Left lobe of liver (tissue), 2 donors: ENCODE data around the gene ATP9B. TPM values are rescaled to one million over a fixed set of nuclear protein-coding genes. Genes with fewer than 3 reads are reported as not detected.

Source experiments
- ATAC-seq: fragments of 200-7000 bp; cut with Tn5 transposase; one replicate; pipeline ENCODE4 v1.9.1; 2020; ENCODE audit warnings: mild to moderate bottlenecking, moderate library complexity
- DNase-seq: peaks from one replicate; pipeline ENCODE4 v3.0.0-alpha.2; 2020; ENCODE audit warnings: low spot score
- total RNA-seq: library from RNA; stranded (reverse); gene quantifications from one replicate; pipeline ENCODE4 v1.2.1, GENCODE V29; 2021
- donor health status: DM: no; HTN: no; CAD: no; lungs with moderate emphysema.
- donor health status: DM: no; HTN: yes; CAD: no.

Gene ATP9B
- total RNA-seq, 1 donor from 2014 or later = 11.1 TPM

DNA sequence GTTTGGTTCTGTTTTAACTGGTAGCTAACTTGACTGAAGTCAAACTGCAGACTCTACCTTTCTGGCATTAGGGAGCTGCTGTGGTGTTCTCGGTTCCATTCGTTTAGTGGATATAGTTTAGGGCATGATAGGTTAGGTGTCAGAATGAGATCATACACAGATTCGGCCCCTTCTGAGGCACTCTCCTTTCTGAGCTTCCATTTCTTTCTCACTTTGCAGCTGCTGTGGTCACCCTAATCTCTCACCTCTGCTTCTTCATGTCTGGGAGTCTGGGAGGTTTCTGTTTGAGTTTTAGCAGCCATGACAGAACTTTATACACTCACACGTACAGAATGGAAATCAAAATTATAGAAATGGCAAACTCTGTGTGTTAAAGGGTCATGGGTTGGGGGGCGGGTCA is 122.8 kb downstream of the ATP9B start:
- ATAC-seq (no peak), DNase-seq (no peak)

DNA sequence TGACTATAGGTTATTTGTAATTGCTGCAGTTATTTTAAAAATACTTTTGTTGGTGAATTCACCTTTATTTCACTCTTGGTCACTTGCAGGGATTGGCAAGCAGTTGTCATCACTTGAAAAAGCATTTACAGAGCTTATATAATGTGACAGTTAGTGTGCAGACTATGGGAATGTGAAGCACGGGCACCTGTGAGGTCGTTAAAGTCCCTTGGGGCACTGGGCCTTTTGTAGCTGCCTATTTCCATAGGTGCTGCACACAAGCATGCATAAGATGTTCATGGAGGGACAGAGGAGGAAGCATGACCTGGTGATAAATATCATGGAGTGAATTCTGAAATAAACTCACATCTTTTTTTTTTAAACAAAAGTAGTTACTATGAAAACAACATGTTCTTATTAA is 124.6 kb downstream of the ATP9B start:
- ATAC-seq (no peak), DNase-seq (no peak)

DNA sequence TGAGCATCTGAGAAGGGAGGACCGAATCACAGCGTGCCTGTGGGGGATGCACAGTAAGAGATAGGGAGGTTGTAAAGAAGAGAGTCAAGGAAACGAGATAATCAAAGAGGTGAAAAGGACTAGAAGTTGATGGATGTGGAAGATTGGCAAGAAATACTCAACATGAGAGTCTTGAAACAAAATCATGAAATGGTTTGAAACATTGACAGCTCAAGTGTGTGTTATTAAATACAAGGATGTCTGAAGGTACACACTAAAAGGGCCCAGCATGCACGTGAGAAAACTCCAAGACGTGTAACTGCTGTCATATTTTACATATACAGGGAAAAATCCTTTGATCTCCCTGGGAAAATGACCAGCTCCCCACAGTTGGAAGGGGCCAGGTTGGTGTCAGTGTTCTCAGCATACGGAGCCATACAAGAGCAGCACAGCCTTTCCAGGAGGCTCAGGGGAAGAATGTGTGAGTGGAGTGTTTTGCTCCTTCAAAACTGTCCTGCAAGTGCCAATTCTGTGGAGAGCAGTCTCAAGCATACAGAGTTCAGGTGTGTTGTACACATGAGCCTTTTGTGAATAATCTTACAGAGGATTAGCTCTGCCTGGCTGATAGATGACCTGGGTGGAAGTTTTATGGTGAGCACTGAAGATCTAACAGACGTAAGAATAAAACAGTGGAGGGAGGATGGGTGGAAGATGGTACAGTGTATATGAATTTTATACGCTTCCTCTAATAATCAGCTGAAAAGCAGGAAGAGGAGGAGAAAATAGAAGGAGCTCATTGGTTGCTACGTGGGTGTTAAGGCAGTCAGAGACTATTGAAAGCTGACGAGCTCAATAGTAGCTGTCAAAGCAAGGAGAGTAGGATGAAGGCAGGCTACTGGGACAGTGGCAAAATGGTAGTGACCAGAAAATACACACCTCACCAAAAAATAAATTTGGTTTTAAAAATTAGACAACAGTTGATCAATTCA is 126.8 kb downstream of the ATP9B start:
- DNase-seq (no peak), ATAC-seq (no peak)

DNA sequence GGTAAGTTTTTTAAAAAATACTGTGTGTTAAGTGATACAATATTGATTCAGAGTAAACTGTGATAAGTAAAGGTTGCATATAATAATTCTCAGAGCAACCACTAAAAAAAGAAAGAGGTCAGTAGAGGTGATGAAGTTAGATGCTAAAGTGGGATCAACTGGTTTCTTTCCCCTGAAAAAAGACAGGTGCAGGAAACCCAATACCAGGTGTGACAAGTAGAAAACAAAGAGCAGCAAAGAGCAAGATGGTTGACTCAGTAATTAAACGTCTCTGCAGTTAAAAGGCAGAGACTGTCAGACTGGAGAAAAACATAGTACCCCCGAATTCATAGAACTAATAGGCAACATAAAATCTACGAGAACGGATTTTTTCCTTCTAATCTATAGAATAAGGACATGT is 128.3 kb downstream of the ATP9B start:
- DNase-seq = no peak
- ATAC-seq = no peak

DNA sequence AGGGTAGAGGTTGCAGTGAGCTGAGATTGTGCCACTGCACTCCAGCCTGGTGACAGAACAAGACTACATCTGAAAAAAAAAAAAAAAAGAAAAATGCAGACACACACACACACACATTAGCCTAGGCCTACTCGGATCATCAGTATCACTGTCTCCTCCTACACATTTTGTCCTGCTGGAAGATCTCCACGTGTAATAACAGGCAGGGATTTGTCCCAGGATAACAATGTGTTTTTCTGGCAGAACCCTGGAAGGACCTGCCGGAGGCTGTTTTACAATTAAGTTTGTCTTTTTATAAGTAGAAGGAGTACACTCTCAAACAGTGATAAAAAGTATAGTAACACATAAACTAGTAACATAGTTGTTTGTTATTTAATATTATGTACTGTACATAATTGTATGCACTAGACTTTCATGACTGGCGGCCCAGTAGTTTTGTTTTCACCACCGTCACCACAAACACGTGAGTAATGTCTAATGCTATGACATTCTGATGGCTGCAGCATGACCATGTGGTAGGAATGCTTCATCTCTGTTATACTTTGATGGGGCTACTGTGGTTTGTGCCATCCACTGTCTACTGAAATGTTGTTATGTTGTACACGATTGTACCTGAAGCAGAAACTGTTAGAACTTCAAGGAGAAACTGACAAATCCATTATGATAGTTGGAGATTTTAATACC is 130.6 kb downstream of the ATP9B start:
- no peak for ATAC-seq
- DNase-seq = no peak

DNA sequence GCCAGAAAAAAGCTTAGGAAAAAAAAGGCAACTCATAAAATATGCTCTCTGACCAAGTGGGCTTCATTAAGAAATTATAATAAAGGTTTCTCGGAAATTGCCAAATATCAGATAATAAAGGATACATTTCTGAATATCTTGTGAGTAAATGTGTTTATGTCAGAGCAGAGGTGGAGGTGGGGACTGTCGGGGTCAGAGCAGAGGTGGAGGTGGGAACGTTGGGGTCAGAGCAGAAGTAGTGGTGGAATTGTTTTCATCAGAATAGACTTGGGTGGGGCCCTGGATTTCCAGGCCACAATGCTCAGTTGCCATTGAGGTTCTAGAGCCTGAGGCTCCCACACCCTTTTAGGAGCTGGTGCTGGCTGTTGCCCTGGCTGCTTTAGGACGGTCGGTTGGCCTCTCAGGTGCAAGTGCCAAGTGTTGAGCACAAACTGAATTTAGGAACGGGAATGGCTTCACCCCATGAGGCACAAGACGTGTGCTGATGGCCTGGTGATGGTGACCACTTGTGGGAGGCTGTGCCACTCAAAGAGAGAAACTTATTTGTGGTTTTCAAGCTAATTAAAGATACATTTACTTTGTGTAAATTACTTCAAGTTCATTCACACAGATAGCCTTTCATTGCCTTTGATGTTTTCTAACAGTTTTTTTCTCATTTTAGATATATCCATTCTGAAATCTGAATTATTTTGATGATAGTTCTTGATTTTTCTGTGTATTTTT is 131.5 kb downstream of the ATP9B start:
- peak; percentile 64 for ATAC-seq
- no peak for DNase-seq

DNA sequence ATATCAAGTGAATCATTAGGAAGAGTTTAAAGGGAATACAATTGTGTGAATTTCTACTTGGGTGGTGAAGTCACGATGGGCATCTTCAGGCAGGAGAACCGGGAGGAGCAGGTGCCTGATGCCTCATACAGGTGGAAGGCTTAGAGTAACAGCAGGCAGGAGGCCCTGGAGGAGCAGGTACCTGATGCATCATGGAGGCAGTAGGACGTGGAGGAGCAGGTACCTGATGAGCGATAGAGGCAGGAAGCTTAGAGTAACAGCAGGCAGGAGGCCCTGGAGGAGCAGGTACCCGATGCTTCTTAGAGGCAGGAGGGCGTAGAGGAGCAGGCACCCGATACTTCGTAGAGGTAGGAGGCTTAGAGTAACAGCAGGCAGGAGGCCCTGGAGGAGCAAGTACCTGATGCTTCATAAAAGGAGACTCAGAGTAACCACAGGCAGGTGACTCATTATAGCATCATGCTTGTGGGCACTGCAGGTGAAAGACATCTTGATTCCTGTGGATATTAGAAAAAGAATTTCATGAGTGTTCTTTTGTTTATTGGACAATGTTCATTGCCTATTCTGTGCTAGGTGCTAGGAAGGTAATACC is 133.9 kb downstream of the ATP9B start:
- no peak for ATAC-seq
- DNase-seq = no peak

DNA sequence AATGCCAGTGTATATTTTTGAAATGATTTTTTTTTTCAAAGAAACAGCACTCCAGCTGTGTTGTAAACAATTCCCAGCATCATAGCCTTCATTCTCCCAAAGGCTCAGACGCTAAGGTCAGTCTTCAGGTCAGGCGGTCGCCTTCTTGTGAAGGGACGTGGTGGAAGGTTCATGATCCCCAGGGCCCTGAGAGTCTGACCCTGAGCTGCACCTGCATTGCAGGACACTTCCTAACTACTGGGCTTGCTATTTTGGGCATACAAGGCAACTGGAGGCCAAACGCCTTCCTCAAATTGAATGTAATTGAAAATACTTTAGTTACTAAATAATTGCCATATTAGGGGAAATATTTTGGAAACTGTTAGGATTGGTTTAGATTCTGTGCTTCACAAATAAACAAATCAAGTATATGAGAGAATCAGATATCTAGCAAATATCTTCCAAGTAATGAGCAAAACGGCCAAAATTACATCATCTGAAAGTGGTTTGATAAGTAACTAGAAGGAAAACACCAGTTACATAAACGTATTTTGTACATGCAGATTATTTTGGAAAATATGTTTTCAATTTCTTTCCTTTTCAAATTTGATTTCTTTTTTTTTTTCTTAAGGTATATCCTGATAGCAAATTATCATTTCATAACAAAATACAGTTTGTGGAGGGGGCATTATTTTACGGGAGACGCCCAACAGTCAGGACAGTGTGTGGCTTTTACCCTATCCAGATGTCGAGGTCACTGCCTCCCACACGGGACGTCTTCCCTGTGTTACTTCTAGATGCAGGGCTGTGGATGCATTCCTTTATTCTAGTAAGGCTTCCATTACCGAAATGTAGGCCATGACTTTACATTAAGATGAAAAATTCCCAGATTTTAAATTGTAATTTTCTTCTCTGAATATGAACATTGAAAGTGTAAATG is 136.0 kb downstream of the ATP9B start:
- ATAC-seq = peak; percentile 65
- DNase-seq = no peak

DNA sequence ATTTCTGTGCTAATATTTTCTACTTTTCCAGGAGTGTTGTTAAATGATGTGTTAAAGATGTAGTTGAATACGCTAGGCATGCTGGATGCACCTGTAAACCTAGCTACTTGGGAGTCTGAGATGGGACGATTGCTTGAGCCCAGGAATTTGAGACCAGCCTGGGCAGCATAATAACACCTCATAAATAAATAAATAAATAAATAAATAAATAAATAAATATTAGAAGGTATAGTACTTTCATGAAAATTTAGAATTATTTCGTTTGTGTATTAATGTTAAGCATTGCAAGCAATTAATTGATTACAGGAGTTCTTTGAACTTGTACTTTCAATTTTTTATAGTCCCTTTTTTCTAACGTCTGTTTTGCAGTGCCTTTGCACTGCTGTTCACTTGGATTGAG is 137.2 kb downstream of the ATP9B start:
- no peak for DNase-seq
- no peak for ATAC-seq

DNA sequence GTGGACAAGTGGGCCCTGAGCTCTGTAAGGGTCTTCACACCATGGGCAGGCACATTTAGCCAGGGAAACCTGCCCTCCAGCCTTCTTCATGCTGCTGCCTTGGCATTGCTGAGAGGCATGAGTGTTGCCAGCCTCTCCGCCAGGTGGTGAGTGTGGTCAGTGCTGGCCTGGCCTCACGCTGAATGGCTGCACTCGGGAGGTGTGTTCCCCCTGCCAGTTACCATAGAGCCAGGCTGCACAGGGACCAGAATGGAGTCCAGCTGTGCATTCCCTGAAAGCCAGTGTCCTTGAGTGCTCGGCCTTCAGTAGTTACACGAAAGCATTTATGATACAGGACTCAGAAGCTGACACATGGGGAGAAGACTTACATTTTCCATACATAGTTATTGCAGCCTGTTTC is 139.7 kb downstream of the ATP9B start:
- ATAC-seq = no peak

DNA sequence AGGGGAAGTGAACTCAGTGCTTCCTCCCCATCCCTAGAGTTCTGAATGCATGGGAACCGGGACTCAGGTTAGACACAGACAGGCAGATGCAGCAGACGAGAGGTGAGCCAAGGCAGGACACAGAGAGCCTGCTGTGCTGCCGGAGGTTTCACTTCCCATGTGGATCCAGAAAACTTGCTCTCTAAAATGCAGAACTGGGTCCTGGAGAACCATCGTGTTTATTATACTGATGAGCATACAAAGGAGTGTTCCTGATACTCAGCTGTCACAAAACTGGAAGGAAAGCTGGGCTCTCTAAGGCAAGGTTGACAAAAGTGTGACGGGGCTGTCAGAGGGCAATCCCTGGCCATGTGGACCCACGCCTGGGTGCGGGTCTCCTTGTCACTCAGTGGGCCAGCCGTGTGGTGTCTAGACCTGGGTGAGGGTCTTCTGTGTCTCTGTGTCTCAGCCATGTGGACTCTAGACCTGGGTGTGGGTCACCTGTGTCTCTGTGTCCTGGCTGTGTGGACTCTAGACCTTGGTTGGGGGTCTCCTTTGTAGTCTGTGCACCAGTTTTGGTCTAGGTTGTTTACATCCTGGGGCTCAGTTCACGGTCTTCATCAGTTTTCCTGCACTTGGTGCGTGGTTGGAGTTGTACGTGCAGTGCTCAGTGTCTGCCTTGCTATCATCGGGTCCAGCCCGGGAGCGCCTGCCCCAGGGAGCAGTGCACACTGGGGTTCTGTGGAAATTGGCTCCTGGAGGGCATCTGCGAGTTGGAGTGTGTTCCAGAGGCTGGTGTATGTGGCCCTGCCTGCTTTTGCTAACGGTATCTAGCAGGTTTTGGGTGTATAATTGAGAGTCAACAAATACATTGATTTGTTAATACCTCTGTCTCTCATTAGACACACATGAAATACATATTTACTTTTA is 141.1 kb downstream of the ATP9B start:
- ATAC-seq (peak; percentile 22), DNase-seq (no peak)

More for the DNA sequence above, 139.7 kb downstream of the ATP9B start:
- no peak for DNase-seq

DNA sequence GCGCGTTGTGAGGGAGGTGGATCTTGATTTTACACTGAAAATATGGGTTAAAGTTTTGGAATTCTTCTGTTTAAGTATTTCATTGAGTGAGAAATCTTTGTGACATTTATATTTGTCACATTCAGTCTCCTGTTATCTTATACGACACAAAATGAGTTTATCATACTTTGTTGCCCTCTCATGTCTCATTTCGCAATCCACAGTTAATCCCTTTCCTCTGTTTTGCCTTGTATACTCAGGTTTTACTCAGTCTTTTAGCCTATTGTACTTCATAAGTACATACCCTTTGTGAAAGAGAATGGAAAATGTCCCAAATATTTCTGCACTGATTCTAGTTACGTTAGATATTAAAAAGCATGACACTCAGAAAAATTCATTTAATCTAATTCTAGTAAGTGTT is 142.7 kb downstream of the ATP9B start:
- DNase-seq (no peak), ATAC-seq (peak; percentile 44)

DNA sequence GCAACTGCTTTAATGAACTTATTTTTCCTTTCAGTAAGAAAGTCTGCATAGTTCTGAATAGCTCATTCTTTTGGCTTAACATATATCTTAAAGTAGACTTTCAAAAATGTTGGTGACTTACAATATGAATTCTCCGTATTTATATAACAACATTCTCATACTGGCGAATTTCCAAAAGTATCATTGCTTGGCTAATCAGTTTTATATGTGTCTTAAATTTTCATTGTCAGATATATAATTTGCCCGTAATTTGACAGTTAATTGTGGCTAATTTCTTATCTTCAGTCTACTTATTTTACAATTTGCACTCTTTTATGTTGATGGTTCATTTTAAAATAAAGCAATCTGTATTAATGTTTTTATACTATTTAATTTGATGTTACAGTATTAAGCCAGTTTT is 144.9 kb downstream of the ATP9B start:
- ATAC-seq (no peak), DNase-seq (no peak)

DNA sequence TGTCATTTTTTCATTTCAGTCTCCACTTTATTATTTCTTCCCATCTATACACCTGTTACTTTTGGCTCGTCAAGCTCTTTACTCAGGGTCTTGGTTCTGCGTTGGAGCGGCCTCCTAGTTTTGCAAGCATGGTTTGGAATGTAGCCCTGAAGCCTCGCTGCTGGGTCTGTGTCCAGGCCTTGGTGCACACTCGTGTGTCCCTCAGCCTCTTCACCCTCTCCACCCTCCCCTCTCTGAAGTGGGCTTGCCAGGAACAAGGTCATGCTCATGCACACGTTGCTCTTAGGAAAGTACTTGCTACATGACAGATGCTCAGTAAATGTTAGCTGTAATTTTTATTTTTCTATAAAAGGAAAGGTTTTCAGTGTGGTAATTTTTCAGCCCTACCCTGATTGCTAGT is 147.0 kb downstream of the ATP9B start:
- DNase-seq (no peak), ATAC-seq (no peak)

DNA sequence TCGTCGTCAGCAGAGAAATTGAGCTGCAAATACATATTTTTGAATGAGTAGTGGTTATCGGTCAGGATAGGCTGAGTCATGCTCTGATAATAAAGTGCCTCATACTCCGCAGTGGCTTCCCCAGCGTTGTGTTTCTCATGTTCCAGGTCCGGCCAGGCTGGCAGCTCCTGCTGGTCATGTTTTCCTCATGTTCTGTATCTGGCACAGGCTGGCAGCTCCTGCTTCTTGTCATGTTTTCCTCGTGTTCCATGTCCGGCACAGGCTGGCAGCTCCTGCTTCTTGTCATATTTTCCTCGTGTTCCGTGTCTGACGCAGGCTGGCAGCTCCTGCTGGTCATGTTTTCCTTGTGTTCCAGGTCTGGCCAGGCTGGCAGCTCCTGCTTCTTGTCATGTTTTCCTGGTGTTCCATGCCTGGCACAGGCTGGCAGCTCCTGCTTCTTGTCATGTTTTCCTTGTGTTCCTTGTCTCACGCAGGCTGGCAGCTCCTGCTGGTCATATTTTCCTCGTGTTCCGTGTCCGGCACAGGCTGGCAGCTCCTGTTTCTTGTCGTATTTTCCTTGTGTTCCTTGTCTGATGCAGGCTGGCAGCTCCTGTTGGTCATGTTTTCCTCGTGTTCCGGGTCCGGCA is 148.9 kb downstream of the ATP9B start:
- ATAC-seq (no peak), DNase-seq (no peak)

DNA sequence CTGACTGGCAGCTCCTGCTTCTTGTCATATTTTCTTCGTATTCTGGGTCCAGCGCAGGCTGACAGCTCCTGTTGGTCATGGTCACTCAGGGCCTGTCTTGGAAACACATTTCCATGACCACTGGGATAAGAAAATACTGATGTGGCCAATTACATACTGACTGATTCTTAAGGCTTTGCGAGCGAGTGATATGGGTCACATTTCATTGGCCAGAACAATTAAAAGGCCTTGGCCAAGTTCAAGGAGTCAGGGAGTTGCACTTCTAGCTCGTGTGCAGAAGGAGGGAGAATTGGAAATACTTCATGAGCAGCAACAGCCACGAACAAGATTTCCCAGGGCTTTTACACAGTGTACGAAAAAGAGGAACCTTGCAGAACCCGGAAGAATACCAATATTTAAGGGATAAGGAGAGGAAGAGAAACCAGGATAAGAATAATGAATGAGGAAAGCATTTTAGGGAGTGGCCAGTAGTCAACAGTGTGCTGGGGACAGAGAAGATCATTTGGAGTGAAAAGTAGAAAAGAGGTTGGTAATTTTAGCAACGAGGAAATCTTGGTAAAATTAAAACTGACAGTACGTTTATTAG is 149.5 kb downstream of the ATP9B start:
- ATAC-seq (no peak), DNase-seq (no peak)

DNA sequence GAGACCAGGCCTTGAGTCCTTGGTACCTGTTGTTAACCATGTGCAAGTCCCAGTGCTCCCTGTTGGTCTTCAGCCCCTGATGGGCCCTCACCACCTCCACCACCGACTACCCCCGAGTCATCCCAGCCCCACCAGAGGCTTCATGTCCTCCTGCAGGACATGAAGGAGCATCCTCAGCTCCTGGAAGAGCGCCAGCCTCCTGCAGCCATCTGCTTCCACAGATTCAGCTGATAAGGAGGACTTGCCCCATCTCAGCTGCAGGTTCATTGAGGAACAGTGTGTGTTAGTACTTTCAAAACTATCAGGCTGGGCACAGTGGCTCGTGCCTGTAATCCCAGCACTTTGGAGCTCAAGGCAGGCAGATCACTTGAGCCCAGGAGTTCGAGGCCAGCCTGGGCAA is 151.9 kb downstream of the ATP9B start:
- no peak for DNase-seq
- no peak for ATAC-seq

DNA sequence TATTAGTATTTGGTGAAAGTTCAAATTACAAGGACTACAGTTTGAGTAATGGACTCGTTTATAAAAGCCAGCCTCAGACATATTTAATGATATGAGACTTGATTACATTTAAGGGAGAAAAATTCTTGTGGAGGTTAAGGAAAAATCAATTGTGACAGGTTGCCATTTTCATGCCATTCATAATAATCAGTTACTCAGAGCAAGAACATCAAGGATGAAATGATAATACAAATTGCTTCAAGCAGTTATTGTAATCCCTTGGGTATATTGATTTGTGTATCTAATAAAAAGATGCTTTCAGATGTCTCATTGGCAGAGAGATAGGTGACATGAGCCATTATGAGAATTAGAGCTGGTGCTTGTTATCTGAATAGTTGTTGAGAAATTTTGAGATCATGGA is 153.6 kb downstream of the ATP9B start:
- no peak for ATAC-seq
- no peak for DNase-seq
